GM12891 (cell line): ENCODE measurements around the gene NHLRC2.

ENCODE experiments used
- DNase-seq: peaks from one replicate; pipeline ENCODE4 v3.0.0; 2011; ENCODE audit warnings: low spot score; ENCODE audit not compliant: insufficient read length
- FAIRE-seq: peaks from 2 replicates; lab custom pipeline; 2011; peaks lifted over from hg19 to GRCh38; lab: Jason Lieb, UNC
- PAX5 ChIP-seq: IDR thresholded peaks from 2 replicates; pipeline ENCODE4 v1.6.1; 2011; ENCODE audit warnings: low read length, moderate library complexity, mild to moderate bottlenecking; ENCODE audit not compliant: insufficient read depth, severe bottlenecking
- POLR2A ChIP-seq: IDR thresholded peaks from 2 replicates; pipeline ENCODE4 v1.6.1; 2011; ENCODE audit warnings: low read depth, low read length, control low read depth
- POLR2AphosphoS5 ChIP-seq: IDR thresholded peaks from 2 replicates; pipeline ENCODE4 v1.6.1; 2011; ENCODE audit warnings: low read depth, low read length, control low read depth
- POU2F2 ChIP-seq: IDR thresholded peaks from 2 replicates; pipeline ENCODE4 v1.6.1; 2011; ENCODE audit warnings: low read depth, mild to moderate bottlenecking, control low read depth, low read length, moderate library complexity
- SPI1 ChIP-seq: IDR thresholded peaks from 2 replicates; pipeline ENCODE4 v1.6.1; 2011; ENCODE audit warnings: low read depth, low read length, control low read depth
- TAF1 ChIP-seq: IDR thresholded peaks from 2 replicates; pipeline ENCODE4 v1.6.1; 2011; ENCODE audit warnings: low read depth, low read length, control low read depth

The NHLRC2 gene

GRCh38 chr10:113911113-113911512 is 56.7 kb downstream of the NHLRC2 start:
- FAIRE-seq, result no peak
- no peak for DNase-seq
- TF ChIP-seq PAX5 (no peak), POLR2AphosphoS5 (no peak), POLR2A (no peak), SPI1 (no peak), POU2F2 (no peak), TAF1 (no peak)

- TF ChIP-seq POLR2AphosphoS5 (no peak), POU2F2 (no peak), PAX5 (no peak), POLR2A (no peak), SPI1 (no peak), TAF1 (no peak)
- FAIRE-seq, result no peak
- no peak for DNase-seq
Observed at GRCh38 chr10:113911839-113912238, 57.4 kb downstream of the NHLRC2 start.

GRCh38 chr10:113912582-113912981 is 58.1 kb downstream of the NHLRC2 start:
- FAIRE-seq (no peak), DNase-seq (no peak)
- TF ChIP-seq TAF1, result no peak
- TF ChIP-seq POLR2A, result no peak
- no peak for TF ChIP-seq POU2F2
- no peak for TF ChIP-seq PAX5
- TF ChIP-seq SPI1, result no peak
- no peak for TF ChIP-seq POLR2AphosphoS5

- FAIRE-seq (no peak), DNase-seq (no peak)
- TF ChIP-seq PAX5 (no peak), POLR2AphosphoS5 (0 out of 2 replicates have a peak, but pooled peaks have one; percentile 17)
Observed at GRCh38 chr10:113914956-113915355, 60.5 kb downstream of the NHLRC2 start.

GRCh38 chr10:113915540-113915939 is 61.1 kb downstream of the NHLRC2 start:
- DNase-seq (no peak), FAIRE-seq (no peak)
- TF ChIP-seq POLR2A (no peak), PAX5 (no peak), SPI1 (no peak), POLR2AphosphoS5 (no peak), POU2F2 (no peak), TAF1 (no peak)

- DNase-seq (no peak), FAIRE-seq (no peak)
- no peak for TF ChIP-seq TAF1
- no peak for TF ChIP-seq POLR2A
- no peak for TF ChIP-seq POU2F2
- TF ChIP-seq POLR2AphosphoS5, result no peak
- no peak for TF ChIP-seq SPI1
- no peak for TF ChIP-seq PAX5
Observed at GRCh38 chr10:113916053-113916452, 61.6 kb downstream of the NHLRC2 start.

GRCh38 chr10:113917636-113918035 is 63.2 kb downstream of the NHLRC2 start:
- FAIRE-seq, result no peak
- no peak for DNase-seq

GRCh38 chr10:113920114-113920513 is 65.7 kb downstream of the NHLRC2 start:
- TF ChIP-seq TAF1, result no peak
- FAIRE-seq, result no peak
- no peak for DNase-seq

More at GRCh38 chr10:113917636-113918035, 63.2 kb downstream of the NHLRC2 start:
- TF ChIP-seq POU2F2 (no peak), SPI1 (peak; percentile 51)

GRCh38 chr10:113920875-113921274 is 66.4 kb downstream of the NHLRC2 start:
- FAIRE-seq (peak; percentile 5), DNase-seq (no peak)

GRCh38 chr10:113921561-113922370 is 67.3 kb downstream of the NHLRC2 start:
- DNase-seq, result no peak
- TF ChIP-seq PAX5 (no peak), POLR2A (no peak), POLR2AphosphoS5 (no peak), SPI1 (no peak), POU2F2 (no peak), TAF1 (no peak)
- FAIRE-seq, result peak; percentile 52

More at GRCh38 chr10:113920875-113921274, 66.4 kb downstream of the NHLRC2 start:
- TF ChIP-seq POU2F2 (no peak), POLR2A (no peak), SPI1 (no peak), PAX5 (no peak), TAF1 (no peak), POLR2AphosphoS5 (no peak)
